ENCODE results near the gene KIF27.

GRCh38 chr9:83940590-83941303 lies 19.5 kb upstream of the KIF27 start:
- no peak for TF ChIP-seq POLR2A (IDR thresholded peaks at IDR 0.05; ENCODE audit: low read depth, low read length)
- no peak for TF ChIP-seq ELK1 (IDR thresholded peaks at IDR 0.05; ENCODE audit: borderline replicate concordance, low read depth, low read length)
- no peak for TF ChIP-seq CTCF (conservative IDR thresholded peaks at IDR 0.05; ENCODE audit: low read depth, low read length)
- no peak for TF ChIP-seq BHLHE40 (IDR thresholded peaks at IDR 0.05; ENCODE audit: low read depth, low read length)
- no peak for TF ChIP-seq RAD21 (IDR thresholded peaks at IDR 0.05; ENCODE audit: low read length)
- no peak for TF ChIP-seq USF2 (IDR thresholded peaks at IDR 0.05; ENCODE audit: low read depth, low read length)
- no peak for TF ChIP-seq MXI1 (IDR thresholded peaks at IDR 0.05; ENCODE audit: borderline replicate concordance, low read depth, low read length)
- no peak for TF ChIP-seq MAZ (IDR thresholded peaks at IDR 0.05; ENCODE audit: borderline replicate concordance, low read depth, low read length)
- no peak for TF ChIP-seq CHD1 (IDR thresholded peaks at IDR 0.05; ENCODE audit: low read depth, low read length)
